Activated naive CD4-positive, alpha-beta T cell treated with Interleukin-2 at 50 U/mL for 16 hours (primary cell): ENCODE data around the gene GAREM2.

Experiments used
- DNase-seq: peaks from one replicate; pipeline ENCODE4 v3.0.0-alpha.2; 2020

GAREM2 gene

DNA sequence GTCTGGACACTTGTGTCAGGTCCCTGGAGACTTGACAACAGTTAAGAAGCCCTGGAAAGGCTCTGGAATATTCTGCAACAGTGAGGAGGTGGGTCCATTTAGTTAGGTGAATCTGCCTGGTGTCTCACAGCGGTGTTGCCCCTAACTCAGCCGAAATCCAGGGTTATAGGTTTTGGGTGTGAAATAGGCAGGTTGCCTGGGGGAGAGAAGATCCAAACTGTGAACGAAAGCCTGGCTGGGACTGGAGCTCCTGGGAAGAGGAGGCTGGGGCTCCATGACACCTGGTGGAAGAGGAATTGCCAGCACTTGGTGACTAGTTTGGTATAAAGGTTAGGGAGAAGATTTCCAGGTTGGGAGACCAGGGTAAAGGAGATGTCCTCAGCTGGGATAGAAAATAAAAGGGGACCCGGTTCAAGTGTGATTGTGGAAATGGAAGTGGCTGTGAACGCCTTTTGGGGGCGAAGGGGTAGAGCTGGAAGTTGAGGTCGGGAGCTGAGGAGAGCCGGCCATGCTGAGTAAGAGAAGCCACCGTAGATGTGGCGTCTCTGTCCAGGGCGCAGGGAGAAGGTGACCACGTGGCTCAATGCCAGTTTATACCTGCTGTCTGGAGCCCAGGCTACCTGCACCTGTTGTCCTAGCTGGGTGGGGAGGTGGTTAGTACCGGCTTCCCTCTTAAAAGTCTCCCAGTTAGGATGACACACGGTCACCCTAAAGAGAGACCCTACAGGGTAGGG is 3.0 kb upstream of the GAREM2 start:
- no peak for DNase-seq

DNA sequence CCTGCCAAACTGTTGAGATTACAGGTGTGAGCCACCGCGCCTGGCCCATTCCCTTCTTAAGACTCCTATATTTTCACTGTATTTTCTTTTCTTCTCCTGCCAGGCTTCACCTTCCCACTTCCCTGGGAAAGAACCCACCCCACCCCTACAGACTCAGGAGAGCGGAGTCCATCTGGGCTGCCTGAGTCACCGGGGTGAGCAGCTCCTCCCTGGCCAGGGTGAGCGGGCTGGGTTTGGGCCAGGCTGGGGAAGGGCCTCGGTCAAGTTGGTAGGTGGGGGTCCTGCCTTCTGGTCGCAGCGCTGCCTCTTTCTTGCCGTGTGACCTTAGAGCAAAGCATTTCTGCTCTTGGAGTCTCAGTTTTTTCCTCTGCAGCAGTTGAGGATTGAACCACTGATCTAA is 2.1 kb upstream of the GAREM2 start:
- no peak for DNase-seq

DNA sequence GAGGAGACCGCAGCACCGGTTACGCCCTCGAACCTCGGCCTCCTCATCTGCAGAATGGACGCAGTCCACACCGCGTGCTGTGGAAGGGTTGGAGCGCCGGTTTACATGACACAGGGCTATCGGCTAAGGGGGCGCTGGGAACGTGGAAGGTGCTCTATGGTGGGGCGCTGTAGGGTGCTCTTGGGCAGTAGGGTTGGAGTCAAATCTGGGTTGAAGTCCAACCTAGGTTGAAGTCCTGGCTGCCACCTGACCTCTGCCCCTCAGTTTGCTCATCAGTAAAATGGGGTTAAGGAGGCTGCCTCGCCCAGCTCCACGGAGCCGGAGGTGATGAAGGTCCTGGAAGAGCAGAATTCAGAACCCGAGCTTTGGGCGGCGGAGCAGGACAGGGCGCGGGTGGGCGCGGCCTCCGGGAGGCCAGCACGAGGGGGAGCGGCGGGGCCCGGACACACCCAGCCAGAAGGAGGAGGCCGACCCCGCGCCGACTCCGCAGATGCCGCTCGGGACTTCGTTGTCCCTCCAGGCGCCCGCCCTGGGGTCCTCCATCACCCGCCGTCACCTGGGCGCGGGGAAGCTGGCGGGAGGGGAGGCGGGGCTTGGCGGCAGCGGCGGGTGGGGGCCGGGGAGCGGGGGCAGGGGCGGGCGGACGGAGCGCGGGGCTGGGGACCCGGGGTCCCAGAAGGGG is 558 bp upstream of the GAREM2 start:
- DNase-seq, result no peak

DNA sequence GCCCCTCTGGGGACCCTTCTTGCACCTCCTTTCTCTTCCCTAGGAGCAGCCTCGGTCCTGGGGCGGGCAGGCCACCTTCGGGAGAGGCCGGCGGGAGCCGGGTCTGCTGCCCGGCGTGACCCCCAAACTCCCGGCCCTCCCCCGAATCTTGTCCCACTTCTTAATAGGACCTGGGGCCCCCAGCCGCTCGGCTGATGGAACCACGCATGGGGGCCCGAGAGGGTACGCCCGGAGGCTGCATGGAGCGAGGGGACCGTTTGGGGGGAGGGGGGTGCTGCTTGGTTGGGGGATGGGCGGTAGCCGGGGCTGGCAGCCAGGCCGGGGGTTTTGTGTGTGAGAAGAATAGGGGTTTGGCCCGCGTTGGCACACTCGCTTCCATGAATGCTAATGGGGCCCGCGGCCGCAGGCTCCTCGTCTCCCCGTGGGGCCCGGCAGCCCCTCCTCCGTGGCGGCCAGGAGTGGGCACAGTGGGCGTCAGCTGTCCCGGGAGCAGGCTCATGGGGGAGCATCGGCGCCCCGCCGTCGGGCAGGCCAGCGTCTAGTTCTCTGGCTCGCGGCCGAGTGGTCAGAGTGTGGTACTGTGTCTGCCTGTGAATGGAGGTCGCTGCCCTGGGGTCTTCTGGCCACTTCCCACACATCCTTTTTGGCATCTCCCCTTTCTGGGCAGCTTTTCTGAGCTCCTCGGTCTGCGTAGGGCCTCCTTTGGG is 1.0 kb downstream of the GAREM2 start:
- DNase-seq, result no peak

DNA sequence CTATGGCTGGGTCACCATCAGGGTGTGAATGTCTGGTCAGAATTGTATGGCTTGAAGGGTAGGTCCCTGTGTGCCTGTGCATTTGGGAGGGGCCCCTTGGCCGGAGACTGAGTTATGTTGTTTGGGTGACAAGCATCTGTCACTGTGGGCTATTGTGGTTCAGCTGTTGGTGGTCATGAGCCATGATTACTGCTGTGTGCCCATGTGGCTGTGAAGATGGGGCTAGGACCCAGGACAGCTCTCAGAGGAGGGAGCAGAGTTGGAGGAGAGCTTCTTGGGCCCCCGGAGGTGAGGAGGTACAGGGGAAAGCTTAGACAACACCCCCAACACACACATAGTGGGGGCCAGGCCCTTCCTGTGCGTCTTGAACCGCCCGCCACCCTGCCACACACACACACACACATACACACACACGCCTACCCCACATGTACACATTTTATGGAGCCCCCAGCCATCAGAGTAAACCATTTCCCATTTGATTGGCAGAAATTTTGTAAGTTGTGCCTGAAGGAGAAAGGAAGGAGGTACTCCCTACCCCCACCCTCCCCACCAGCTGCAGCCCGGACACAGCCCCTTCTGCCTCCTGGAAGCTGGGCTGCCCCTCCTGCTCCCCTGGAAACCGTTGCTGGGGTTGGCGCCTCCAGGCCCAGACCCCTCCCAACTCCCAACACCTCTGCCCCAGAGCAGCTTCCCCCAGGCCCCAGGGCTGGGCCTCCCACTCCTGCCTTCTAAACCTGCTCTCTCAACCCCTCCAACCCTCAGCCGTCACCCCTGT is 2.0 kb downstream of the GAREM2 start:
- no peak for DNase-seq

DNA sequence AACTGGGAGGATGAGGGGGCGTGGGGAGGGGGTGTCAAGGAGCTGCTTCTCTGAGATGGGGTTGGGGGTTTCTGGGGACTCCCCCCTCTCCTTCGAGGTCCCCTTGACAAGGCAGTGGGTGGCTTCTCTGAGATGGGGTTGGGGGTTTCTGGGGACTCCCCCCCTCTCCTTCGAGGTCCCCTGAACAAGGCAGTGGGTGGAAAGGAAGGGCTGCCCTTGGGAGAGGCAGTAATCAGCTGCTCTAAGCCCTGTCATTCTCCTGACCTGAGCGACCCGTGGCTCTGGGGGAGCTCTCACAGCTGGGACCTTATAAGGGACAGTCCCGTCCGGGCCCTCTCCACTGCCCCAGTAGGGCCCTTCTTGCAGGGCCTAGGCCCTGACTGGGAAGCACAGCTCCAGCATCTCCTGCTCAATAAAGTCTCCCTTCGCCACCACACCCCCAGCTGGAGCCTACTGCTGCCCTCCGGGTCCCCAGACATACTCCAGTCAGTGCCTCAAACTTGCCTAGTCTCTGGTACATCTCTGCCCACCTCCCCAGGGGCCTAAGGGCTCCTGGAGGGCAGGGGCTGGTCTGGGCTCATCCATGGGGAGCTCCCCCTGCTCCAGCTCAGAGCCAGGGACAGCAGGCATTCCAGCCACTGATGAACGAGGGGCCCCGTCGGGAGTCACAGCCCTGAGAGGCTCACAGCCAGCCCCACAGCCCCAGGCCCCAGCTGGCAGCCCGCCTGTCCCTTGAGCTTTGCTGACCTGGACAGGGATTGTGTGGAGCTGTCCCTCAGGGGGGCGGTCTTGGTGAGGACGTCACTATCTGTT is 2.8 kb downstream of the GAREM2 start:
- no peak for DNase-seq

DNA sequence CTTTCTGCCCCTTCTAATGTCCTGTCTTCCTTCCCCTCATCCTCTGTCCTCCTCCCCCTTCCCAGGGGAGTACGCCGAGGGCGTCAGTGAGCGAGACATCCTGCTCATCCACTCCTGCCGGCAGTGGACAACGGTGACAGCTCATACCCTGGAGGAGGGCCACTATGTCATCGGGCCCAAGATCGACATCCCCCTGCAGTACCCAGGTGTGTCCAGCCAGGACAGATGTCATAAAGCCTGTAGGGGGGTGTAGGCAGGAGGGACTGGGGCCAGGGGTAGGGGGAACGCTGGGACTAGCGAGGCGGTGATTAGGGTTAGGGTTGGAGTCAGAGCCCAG is 3.4 kb downstream of the GAREM2 start:
- DNase-seq, result no peak

DNA sequence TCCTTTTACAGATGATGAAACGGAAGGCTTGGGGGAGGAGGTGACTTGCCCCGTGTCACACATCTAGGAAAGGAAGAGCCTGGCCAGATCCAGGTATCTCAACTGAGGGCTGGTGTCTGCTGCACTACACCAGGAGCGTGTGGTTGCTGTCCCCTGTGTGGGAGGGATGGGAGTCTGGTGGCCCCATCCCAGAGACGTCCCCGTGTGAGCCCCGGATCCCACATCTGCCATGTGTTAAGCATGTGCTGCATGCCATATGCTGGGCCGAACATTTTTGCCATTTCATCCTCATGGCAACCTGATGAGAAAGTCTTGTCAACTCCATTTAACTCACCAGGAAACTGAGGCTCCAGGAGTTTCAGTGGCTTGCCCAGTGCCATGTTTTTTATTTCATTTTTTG is 4.2 kb downstream of the GAREM2 start:
- no peak for DNase-seq

DNA sequence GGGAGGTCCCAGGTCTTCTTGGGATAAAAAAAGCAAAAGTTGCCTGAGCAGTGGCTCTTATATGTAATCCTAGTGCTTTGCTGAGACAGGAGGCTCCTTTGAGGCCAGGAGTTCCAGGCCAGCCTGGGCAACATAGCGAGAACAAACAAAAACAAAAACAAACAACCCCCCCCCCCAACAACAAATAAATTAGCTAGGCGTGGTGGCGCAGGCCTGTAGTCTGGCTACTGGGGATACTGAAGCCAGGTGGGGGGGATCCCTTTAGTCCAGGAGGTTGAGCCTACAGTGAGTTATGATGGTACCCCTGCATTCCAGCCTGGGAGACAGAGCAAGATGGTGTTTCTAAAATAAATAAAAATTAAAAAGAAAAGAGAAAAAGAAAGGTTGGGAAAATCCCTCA is 5.4 kb downstream of the GAREM2 start:
- no peak for DNase-seq

DNA sequence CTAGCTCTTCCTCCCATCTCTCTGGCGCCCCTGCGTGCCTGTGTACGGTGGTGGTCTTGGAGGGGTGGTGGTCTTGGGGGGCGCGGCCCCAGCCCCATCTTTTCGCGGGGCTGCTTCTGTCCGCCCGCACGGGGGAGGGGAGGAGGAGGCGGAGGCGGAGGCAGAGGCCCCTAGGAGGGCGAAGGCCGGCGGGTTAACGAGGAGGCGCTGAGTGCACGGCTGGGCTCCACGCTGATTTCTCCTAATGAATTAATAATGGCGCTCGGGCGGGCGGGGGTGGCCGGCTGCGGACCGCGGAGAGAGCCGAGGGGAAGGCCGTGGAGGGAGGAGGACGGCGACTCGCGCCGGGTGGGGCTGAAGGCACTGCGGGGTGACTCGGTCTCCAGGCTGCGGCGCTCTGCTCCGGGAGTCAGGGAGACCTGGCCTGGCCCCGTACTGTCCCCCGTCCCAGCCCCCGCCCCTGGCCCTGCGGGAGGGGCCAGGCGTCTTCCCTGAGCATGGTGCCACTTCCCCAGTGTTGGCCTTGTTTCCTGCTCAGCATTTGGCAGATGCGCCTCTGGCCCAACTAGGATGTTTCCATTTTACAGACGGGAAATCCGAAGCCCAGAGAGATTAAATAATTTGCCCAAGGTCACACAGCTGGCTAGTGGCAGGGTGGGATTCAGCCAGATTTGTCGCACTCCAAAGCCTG is 6.0 kb downstream of the GAREM2 start:
- peak; percentile 7 for DNase-seq

DNA sequence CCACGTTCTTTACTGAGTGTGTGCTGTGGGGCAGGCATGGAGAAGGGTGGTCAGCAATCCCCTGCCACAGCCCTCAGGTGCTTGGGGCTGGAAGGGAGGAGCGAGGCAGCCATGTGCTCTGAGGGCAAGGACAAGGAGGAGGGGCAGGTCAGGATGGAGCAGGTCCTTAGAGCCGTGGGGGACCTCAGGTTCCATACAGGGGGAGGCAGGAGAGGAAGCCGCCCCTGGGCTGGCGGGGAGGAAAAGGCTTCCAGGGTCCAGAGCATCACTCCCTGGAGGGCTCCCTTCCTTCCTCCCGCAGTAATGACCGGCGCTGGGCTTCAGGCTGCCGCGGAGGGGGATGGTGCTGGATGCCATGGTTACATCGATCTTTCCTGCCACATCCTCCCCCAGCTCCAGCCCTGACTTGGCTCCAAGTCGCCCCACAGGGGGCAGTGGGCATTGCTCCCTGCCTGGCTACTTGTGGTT is 6.6 kb downstream of the GAREM2 start:
- DNase-seq, result no peak

DNA sequence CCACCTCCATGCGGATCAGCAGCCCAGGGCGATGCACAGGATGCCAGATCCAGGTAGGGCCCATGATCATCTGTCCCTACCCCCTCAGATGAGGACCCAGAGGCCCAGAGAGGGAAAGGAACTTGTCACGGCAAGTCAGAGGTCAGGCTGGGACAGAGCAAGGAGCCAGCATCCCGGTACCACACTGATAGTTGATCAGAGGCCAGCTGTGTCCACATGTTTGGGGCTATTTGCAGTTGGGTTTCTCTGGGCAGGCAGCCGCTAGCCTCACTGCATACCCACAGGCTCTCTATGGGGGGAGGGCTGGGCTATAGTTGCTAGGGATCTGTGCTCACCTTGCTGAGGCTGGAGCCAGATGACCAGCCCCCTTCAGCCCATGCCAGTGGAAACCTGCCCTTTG is 9.6 kb downstream of the GAREM2 start:
- no peak for DNase-seq

DNA sequence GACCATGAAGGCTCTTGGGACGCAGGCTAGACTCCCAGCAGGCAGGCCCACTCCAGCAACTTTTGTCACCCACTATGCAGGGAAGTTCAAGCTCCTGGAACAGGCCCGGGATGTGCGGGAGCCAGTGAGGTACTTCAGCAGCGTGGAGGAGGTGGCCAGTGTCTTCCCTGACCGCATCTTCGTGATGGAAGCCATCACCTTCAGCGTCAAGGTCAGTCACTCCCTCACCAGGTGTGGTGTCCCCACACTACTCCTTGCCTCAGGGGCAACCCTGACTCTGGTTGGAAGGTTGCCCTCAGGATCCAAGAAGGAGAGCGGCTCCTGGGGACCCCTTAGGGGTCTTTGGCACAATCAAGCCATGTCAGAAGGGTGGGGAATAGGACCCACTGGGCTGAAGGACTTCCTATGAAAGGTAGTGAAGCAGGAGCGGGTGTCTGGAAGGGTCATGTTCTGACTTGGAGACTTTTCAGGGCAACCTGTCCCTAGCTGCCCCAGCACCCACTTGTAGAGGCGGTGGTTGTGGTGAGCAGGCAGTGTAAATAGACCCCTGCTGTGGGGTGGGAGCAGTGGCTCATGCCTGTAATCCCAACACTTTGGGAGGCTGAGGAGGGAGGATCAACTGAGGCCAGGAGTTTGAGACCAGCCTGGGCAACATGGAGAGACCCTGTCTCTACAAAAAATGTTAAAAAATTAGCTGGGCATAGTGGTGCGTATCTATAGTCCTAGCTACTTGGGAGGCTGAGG is 10.2 kb downstream of the GAREM2 start:
- no peak for DNase-seq

DNA sequence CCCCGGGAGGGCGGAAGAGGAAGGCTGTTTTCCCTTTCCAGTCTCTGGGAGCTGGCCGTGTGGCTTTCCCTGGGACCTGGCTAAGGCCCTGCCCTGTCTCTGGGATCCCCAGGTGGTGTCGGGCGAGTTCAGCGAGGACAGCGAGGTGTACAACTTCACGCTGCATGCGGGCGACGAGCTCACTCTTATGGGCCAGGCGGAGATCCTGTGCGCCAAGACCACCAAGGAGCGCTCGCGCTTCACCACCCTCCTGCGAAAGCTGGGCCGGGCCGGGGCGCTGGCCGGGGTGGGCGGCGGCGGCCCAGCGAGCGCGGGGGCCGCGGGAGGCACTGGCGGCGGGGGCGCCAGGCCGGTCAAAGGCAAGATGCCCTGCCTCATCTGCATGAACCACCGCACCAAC is 11.2 kb downstream of the GAREM2 start:
- DNase-seq, result no peak

DNA sequence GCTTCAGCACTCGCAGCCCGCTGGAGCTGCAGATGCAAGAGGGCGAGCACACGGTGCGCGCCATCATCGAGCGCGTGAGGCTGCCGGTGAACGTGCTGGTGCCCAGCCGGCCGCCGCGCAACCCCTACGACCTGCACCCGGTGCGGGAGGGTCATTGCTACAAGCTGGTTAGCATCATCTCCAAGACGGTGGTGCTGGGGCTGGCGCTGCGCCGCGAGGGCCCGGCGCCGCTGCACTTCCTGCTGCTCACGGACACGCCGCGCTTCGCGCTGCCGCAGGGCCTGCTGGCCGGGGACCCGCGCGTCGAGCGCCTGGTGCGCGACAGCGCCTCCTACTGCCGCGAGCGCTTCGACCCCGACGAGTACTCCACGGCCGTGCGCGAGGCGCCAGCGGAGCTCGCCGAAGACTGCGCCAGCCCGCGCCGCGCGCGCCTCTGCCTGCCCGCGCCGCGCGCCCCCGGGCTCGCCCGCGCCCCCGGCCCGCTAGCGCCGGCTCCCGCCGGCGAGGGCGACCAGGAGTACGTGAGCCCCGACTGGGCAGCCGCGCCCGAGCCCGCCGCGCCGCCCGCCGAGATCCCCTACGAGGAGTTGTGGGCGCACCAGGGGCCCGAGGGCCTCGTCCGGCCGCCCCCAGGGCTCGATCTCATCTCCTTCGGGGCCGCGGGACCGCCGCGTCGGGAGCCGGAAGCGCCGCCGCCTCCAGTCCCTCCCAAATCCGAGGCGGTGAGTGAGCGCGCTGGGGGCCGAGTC is 11.8 kb downstream of the GAREM2 start:
- DNase-seq, result peak; percentile 86

DNA sequence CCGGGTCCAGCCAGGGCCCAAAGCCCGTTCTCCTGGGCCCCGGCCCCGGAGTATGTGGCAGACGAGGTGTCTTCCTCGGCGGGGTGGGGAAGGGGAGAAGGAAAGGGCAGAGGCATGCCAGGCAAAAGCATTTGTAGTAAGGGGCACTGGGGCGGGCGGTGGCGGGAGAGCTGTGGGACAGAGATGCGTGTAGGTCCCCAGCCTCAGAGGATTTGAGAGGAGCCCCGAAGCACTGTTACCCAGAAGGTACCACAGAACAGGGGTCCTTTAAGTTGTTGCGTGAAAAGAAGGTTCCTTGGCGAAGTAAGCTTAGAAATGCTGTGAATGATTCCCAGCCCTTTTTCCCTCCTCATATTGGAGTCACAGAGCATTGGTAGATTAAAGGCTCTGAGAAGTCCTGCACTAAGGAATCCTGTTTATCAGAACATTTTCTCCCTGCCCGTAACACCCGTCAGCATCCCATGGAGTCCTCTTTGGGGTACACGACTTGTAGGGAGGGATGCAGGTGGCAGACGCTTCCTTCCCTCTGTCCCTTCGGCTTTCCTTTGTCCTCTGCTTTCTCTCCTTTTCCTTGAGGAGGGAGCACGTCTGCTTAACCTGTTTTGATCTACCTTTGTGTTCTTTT is 12.5 kb downstream of the GAREM2 start:
- DNase-seq, result no peak

DNA sequence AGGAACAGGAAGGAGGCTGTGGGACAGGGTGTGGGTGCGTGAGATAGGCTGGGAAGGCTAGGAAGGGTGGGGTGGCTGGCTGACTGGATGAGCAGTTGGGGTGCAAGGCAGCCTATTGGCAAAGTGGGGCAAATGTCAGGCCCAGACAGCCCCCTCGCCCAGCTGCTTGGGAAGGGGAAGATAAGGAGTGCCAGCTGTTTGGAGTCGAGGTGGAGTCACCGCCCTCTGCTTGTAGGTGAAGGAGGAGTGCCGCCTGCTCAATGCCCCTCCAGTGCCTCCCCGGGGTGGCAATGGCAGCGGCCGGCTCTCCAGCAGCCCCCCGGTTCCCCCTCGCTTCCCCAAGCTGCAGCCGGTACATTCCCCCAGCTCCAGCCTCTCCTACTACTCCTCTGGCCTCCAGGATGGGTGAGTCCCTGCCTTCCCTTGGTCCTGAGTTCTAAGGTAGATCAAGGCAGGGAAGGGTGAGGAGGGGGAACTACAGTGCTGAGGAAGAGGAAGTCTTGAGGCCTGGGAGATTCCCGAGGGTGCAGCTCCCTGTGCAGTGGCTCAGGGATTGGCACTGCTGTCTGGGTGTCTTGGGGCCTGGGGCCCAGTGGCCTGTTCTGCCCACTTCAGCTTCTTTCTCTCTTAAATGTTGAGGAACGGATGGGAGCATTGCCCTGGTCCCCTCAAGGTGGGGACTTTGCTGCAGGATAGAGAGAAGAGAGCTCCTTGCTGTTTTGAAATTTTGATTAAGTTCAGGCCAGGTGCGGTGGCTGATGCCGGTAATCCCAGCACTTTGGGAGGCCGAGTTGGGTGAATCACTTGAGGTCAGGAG is 13.3 kb downstream of the GAREM2 start:
- no peak for DNase-seq

DNA sequence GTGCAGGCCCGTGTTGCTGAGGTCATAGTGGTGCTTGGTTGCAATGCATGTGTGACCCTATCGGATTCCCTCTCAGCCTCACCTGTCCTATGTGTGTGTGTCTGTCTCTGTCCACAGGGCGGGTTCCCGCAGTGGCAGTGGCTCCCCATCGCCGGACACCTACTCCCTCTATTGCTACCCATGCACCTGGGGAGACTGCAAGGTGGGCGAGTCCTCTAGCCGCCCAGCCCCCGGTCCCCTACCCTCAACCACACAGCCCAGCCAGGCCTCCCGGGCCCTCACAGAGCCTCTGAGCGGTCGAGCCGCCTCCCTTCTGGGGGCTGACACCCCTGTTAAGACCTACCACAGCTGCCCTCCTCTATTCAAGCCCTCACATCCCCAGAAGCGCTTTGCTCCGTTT is 14.2 kb downstream of the GAREM2 start:
- DNase-seq, result no peak

DNA sequence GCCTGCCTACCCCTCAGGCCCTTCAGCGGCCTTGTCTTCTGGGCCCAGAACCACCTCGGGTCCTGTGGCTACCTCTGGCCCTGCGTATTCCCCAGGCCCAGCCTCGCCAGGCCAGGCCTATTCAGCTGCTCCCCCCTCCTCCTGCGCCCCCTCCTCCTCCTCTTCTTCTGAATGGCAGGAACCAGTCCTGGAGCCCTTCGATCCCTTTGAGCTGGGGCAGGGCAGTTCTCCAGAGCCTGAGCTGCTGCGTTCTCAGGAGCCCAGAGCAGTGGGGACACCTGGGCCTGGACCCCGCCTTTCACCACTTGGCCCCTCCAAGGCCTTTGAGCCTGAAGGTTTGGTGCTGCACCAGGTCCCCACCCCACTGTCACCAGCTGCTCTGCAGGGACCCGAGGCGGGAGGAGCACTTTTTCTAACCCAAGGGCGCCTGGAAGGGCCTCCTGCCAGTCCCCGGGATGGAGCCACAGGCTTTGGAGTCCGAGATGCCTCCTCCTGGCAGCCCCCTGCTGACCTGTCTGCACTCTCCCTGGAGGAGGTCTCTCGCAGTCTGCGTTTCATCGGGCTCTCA is 14.7 kb downstream of the GAREM2 start:
- DNase-seq, result no peak
